Measurements from ENCODE around the gene GP9.

The GP9 gene

DNA sequence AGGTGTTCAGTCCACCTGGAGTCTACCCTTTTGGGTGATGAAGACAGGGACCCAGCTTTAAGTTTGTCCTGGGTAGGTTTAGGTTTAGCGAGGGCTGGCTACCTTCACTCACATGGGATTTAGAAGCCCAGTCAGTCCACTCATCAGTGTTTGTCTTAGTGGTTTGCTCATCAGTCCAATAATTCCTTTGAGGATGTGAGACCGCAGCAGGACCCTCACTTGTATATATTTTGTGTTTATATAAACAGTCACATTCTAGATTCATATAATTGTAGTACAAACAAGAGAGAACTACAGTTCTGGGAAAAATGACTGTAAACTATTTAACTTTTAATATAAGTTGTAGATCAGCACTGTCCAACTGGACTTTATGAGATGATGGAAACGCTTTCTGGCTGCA is 41.3 kb upstream of the GP9 start:
- Histone ChIP-seq H3K4me1 (ENCODE audit: control insufficient read depth, insufficient read depth, low read length) (peaks cover 36% of the 10 kb centered on the region), H3K27me3 (ENCODE audit: control insufficient read depth in 1 of 2, insufficient read depth in 2 of 2, low read length in 2 of 2) (no peaks in the 10 kb centered on the region), H3K9ac (ENCODE audit: low read length in 2 of 2) (no peak overlapping the region), H3K27ac (ENCODE audit: low read length) (no peak overlapping the region), H3K4me3 (ENCODE audit: low read length in 2 of 2) (no peak overlapping the region), H3K36me3 (ENCODE audit: control insufficient read depth in 2 of 2, insufficient read depth in 2 of 2, low read length in 2 of 2) (peaks cover 0 to 2% of the 10 kb centered on the region in 2 donors), H3K9me3 (ENCODE audit: control insufficient read depth in 2 of 2, low read length in 2 of 2) (no peaks in the 10 kb centered on the region)

DNA sequence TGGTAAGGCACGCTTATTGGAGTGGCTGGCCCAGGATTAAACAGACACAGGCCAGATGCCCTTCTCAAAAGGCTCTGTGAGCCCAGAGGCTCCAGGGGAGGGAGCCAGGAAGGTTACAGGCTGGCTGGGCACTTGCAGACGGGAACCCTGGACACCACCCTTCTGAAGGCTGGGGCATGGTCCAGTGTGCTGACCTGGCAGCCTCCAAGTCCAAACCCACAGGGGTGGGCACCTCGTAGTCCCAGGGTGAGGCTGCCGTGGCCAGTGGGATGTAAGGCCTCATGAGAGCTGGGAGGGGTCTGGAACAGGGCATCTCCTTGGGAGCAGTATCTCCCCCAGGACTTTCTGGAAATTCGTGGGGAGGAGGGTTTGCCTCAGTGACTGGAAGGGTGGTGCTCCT is 39.9 kb upstream of the GP9 start:
- no peak overlapping the region for H3K9ac ChIP-seq (ENCODE audit: low read length in 2 of 2)
- peaks cover 0 to 2% of the 10 kb centered on the region in 2 donors for H3K36me3 ChIP-seq (ENCODE audit: control insufficient read depth in 2 of 2, insufficient read depth in 2 of 2, low read length in 2 of 2)
- peaks cover 40% of the 10 kb centered on the region for H3K4me1 ChIP-seq (ENCODE audit: control insufficient read depth, insufficient read depth, low read length)
- H3K4me3 ChIP-seq (ENCODE audit: low read length in 2 of 2), result no peak overlapping the region
- no peaks in the 10 kb centered on the region for H3K27me3 ChIP-seq (ENCODE audit: control insufficient read depth in 1 of 2, insufficient read depth in 2 of 2, low read length in 2 of 2)
- no peaks in the 10 kb centered on the region for H3K9me3 ChIP-seq (ENCODE audit: control insufficient read depth in 2 of 2, low read length in 2 of 2)
- H3K27ac ChIP-seq (ENCODE audit: low read length), result no peak overlapping the region

DNA sequence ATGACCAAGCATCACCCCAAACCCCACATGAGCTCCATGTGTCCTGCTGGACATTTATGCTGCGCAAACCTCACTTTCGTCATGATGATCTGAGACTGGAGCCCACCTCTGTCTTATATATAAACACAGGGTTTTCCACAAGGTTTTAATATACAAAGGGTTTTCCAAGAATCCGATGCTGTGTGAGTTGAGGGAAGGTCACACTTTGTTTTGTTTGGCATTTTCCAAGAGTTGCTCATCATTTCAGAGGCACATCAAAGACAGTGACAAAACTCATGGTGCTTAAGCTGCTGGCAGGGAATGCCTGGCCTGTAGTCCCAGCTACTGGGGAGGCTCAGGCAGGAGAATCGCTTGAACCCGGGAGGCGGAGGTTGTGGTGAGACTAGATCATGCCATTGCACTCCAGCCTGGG is 39.4 kb upstream of the GP9 start:
- Histone ChIP-seq H3K9me3 (ENCODE audit: control insufficient read depth in 2 of 2, low read length in 2 of 2) (no peaks in the 10 kb centered on the region), H3K9ac (ENCODE audit: low read length in 2 of 2) (no peak overlapping the region), H3K4me3 (ENCODE audit: low read length in 2 of 2) (no peak overlapping the region), H3K4me1 (ENCODE audit: control insufficient read depth, insufficient read depth, low read length) (peaks cover 44% of the 10 kb centered on the region), H3K27ac (ENCODE audit: low read length) (no peak overlapping the region), H3K27me3 (ENCODE audit: control insufficient read depth in 1 of 2, insufficient read depth in 2 of 2, low read length in 2 of 2) (no peaks in the 10 kb centered on the region), H3K36me3 (ENCODE audit: control insufficient read depth in 2 of 2, insufficient read depth in 2 of 2, low read length in 2 of 2) (no peaks in the 10 kb centered on the region)

DNA sequence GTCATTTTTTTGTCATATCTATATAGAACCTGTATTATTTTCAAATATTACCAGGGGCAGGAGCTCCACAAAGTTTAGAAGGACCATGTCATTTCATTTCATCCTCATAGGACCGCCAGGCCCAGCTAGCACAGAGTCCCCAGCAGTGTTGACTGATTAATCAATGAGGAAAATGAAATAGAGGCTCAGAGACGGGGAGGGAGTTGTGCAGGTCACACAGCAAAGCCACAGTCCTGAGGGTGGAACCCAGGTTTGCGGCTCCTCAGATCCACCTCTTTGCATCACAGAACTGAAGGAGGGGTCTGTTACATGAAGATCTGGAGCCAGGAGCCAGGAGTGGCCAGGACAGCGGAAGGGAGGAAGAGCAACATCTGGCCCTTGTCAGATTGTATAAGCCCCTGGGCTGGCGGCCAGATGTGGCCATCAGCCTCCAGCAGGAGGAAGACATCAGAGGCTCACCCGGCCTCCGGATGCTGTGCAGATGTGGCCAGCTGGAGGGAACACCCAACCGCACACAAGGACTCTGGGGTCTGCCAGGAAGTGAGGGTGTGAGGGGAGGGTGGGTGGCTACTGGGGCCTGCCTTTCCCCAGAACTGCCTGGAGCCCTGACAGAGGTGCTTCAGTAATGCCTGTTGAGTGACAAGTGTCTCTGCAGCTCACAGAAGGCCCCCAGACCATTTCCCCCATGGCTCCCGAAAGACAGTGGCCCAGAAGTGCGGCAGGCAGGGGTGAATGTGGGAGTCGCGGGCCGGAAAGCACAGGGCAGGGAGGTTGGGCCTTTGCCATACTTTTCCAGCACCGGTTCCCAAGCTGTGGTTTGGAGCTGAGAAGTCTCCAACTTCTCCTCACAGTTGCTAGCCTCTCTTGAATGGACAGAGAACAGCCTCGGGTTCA is 38.2 kb upstream of the GP9 start:
- H3K36me3 ChIP-seq (ENCODE audit: control insufficient read depth in 2 of 2, insufficient read depth in 2 of 2, low read length in 2 of 2), result no peaks in the 10 kb centered on the region
- peaks cover 54% of the 10 kb centered on the region for H3K4me1 ChIP-seq (ENCODE audit: control insufficient read depth, insufficient read depth, low read length)
- no peak overlapping the region for H3K9ac ChIP-seq (ENCODE audit: low read length in 2 of 2)
- no peaks in the 10 kb centered on the region for H3K27me3 ChIP-seq (ENCODE audit: control insufficient read depth in 1 of 2, insufficient read depth in 2 of 2, low read length in 2 of 2)
- no peak overlapping the region for H3K4me3 ChIP-seq (ENCODE audit: low read length in 2 of 2)
- H3K27ac ChIP-seq (ENCODE audit: low read length), result peak overlapping the region; percentile 49
- no peaks in the 10 kb centered on the region for H3K9me3 ChIP-seq (ENCODE audit: control insufficient read depth in 2 of 2, low read length in 2 of 2)

DNA sequence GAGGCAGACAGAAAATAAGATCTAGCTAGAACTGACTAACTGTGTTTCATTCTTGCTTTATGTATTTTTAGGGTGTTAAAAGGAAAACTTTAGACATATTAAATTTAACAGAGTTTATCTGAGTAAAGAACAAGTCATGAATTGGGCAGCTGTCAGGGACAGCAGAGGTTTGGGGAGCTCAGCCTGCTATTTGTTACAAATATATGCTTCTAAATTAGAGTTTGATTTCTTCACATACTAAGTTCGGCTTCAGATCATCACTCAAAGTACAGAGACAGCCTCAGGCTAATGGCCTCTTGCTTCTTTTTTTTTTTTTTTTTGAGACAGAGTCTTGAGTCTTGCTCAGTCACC is 37.6 kb upstream of the GP9 start:
- no peaks in the 10 kb centered on the region for H3K9me3 ChIP-seq (ENCODE audit: control insufficient read depth in 2 of 2, low read length in 2 of 2)
- H3K36me3 ChIP-seq (ENCODE audit: control insufficient read depth in 2 of 2, insufficient read depth in 2 of 2, low read length in 2 of 2), result no peaks in the 10 kb centered on the region
- no peak overlapping the region for H3K9ac ChIP-seq (ENCODE audit: low read length in 2 of 2)
- H3K27ac ChIP-seq (ENCODE audit: low read length), result no peak overlapping the region
- H3K4me1 ChIP-seq (ENCODE audit: control insufficient read depth, insufficient read depth, low read length), result peaks cover 52% of the 10 kb centered on the region
- H3K27me3 ChIP-seq (ENCODE audit: control insufficient read depth in 1 of 2, insufficient read depth in 2 of 2, low read length in 2 of 2), result no peaks in the 10 kb centered on the region
- no peak overlapping the region for H3K4me3 ChIP-seq (ENCODE audit: low read length in 2 of 2)

DNA sequence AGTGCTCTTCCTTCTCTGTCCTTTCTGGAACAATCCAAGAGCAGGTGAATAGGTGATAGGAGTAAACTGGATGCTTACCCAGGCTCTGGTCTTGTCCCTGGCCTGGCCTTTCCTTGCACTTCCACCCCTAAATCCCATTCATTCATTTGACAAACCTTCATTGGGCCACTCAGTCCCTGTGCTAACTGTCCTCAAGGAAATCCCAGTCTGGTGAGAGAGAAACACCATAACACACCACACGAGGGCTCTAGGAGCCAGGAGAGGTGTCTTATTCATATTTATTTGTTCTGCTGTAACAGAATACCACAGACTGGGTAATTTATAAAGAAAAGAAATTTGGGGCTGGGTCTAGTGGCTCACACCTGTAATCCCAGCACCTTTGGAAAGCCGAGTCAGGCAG is 36.7 kb upstream of the GP9 start:
- peaks cover 52% of the 10 kb centered on the region for H3K4me1 ChIP-seq (ENCODE audit: control insufficient read depth, insufficient read depth, low read length)
- H3K27ac ChIP-seq (ENCODE audit: low read length), result peak overlapping the region; percentile 18
- H3K36me3 ChIP-seq (ENCODE audit: control insufficient read depth in 2 of 2, insufficient read depth in 2 of 2, low read length in 2 of 2), result no peaks in the 10 kb centered on the region
- H3K9me3 ChIP-seq (ENCODE audit: control insufficient read depth in 2 of 2, low read length in 2 of 2), result no peaks in the 10 kb centered on the region
- no peaks in the 10 kb centered on the region for H3K27me3 ChIP-seq (ENCODE audit: control insufficient read depth in 1 of 2, insufficient read depth in 2 of 2, low read length in 2 of 2)
- no peak overlapping the region for H3K4me3 ChIP-seq (ENCODE audit: low read length in 2 of 2)
- no peak overlapping the region for H3K9ac ChIP-seq (ENCODE audit: low read length in 2 of 2)

DNA sequence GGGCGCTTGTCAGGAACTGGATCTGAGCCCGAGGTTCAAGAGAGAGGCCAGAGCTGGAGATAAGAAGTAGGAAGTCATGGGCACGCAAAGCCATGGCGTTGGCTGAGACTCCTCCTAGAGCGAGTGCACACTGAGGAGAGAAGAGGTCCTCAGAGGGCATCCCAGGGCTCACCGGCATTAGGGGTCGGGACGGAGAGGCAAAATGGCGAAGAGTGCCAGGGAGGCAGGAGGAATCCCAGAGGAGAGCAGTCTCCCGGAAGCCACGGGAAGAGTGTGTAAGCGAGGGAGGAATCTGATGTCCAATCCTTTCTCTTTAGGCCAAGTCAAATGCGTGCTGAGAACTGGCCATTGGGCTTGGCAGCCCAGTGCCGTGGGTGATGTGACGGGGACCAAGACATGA is 35.5 kb upstream of the GP9 start:
- no peaks in the 10 kb centered on the region for H3K9me3 ChIP-seq (ENCODE audit: control insufficient read depth in 2 of 2, low read length in 2 of 2)
- peaks cover 52% of the 10 kb centered on the region for H3K4me1 ChIP-seq (ENCODE audit: control insufficient read depth, insufficient read depth, low read length)
- no peaks in the 10 kb centered on the region for H3K36me3 ChIP-seq (ENCODE audit: control insufficient read depth in 2 of 2, insufficient read depth in 2 of 2, low read length in 2 of 2)
- no peak overlapping the region for H3K4me3 ChIP-seq (ENCODE audit: low read length in 2 of 2)
- peak overlapping the region in 1 of 2 donors; percentile 10 for H3K9ac ChIP-seq (ENCODE audit: low read length in 2 of 2)
- peak overlapping the region; percentile 64 for H3K27ac ChIP-seq (ENCODE audit: low read length)
- H3K27me3 ChIP-seq (ENCODE audit: control insufficient read depth in 1 of 2, insufficient read depth in 2 of 2, low read length in 2 of 2), result no peaks in the 10 kb centered on the region

DNA sequence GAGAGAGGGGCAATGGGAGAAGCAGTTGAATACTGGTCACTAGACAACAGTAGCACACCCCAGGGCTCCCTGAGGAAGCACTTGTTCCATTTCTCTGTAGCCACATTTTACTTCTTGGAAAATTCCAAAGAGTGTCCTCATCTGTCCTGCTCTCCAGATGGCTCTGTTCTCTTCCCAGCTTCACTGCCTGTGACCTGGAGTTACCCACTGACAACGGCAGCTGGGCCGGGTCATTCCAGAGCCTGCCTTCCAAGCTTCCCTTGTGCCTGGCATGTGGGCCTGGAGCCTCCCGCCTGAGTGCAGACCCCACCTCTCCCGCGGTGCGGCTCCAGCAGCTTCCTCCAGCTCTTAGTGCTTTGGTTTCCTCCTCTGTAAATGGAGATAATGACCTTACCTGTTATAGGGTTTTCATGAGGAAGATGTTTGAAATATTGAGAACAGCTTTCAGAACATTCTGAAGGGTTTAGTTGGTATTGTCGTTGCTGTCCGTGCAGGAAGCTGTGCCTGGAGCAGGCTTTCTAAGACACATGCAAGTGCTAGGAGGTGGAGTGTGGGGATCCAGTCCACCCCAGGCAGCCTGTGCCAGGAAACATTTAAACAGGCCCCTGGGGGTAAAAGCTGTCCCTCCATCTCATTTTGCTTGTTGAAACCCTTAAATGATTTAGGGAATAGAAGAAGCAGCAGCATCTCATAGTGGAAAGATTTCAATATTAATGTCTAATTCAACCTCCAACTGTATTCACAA is 34.7 kb upstream of the GP9 start:
- Histone ChIP-seq H3K4me3 (ENCODE audit: low read length in 2 of 2) (peak overlapping the region in 1 of 2 donors; percentile 74), H3K9me3 (ENCODE audit: control insufficient read depth in 2 of 2, low read length in 2 of 2) (no peaks in the 10 kb centered on the region), H3K27me3 (ENCODE audit: control insufficient read depth in 1 of 2, insufficient read depth in 2 of 2, low read length in 2 of 2) (no peaks in the 10 kb centered on the region), H3K4me1 (ENCODE audit: control insufficient read depth, insufficient read depth, low read length) (peaks cover 46% of the 10 kb centered on the region), H3K27ac (ENCODE audit: low read length) (peak overlapping the region; percentile 64), H3K9ac (ENCODE audit: low read length in 2 of 2) (peak overlapping the region in 1 of 2 donors; percentile 10), H3K36me3 (ENCODE audit: control insufficient read depth in 2 of 2, insufficient read depth in 2 of 2, low read length in 2 of 2) (peaks cover 0 to 3% of the 10 kb centered on the region in 2 donors)

DNA sequence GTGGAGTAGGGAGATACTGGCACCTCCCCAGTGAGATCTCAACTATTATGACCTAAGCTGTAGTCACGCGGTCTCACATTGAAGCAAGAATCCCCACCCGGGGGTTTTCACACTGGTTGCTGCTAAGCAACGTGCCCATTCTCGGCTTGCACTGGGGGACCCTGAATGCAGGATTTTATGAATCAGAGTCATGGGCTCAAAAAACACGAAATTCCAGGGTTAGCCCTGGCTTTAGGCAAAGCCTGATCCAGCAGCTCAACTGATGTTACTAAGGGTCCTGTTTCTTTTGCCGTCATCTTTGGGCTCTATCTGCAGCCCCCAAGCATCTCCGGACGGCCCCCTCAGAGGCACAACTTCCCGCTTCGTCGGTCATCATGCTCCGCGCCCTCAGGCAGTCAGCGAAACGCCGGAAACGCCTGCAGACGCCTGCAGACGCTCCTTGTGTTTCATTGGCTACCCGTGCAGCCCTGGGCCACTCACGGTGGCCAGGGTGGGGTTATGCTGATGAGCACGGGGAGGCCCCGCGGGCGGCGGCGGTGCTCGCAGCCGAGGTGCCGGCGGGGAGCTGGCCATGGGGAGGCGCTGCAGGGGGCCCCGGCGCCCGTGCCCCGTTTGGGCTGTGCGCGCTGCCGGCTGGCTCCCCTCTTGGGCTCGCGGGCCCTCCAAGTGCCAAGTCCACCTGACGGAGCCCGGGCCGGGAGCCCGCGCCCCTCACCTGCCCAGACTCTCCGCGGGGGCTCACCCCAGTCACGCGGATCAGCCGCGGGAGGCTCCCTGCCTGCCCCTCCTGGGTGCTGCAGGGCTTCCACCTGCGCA is 33.6 kb upstream of the GP9 start:
- peak overlapping the region; percentile 65 to 74 for H3K4me3 ChIP-seq (ENCODE audit: low read length in 2 of 2)
- H3K36me3 ChIP-seq (ENCODE audit: control insufficient read depth in 2 of 2, insufficient read depth in 2 of 2, low read length in 2 of 2), result peaks cover 0 to 3% of the 10 kb centered on the region in 2 donors
- no peaks in the 10 kb centered on the region for H3K27me3 ChIP-seq (ENCODE audit: control insufficient read depth in 1 of 2, insufficient read depth in 2 of 2, low read length in 2 of 2)
- H3K4me1 ChIP-seq (ENCODE audit: control insufficient read depth, insufficient read depth, low read length), result peaks cover 43% of the 10 kb centered on the region
- no peaks in the 10 kb centered on the region for H3K9me3 ChIP-seq (ENCODE audit: control insufficient read depth in 2 of 2, low read length in 2 of 2)
- H3K27ac ChIP-seq (ENCODE audit: low read length), result peak overlapping the region; percentile 64
- H3K9ac ChIP-seq (ENCODE audit: low read length in 2 of 2), result peak overlapping the region; percentile 57 to 66

DNA sequence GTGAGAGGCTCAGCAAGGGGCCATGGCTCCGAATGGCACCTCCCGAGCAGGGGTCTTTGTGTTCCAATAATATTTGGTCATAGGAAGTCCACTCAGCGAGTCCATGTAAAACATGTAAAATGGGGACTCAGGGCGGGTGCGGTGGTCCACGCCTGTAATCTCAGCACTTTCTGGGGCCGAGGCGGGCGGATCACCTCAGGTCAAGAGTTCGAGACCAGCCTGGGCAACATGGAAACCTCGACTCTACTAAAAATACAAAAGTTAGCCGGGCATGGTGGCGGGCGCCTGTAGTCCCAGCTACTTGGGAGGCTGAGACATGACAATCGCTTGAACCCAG is 33.1 kb upstream of the GP9 start:
- Histone ChIP-seq H3K4me3 (ENCODE audit: low read length in 2 of 2) (peak overlapping the region; percentile 65 to 74), H3K4me1 (ENCODE audit: control insufficient read depth, insufficient read depth, low read length) (peaks cover 38% of the 10 kb centered on the region), H3K27ac (ENCODE audit: low read length) (no peak overlapping the region), H3K9ac (ENCODE audit: low read length in 2 of 2) (peak overlapping the region; percentile 57 to 66), H3K9me3 (ENCODE audit: control insufficient read depth in 2 of 2, low read length in 2 of 2) (no peaks in the 10 kb centered on the region), H3K27me3 (ENCODE audit: control insufficient read depth in 1 of 2, insufficient read depth in 2 of 2, low read length in 2 of 2) (no peaks in the 10 kb centered on the region), H3K36me3 (ENCODE audit: control insufficient read depth in 2 of 2, insufficient read depth in 2 of 2, low read length in 2 of 2) (peaks cover 0 to 3% of the 10 kb centered on the region in 2 donors)
